Measurements from ENCODE around the gene ANKS1A.

The ANKS1A gene

DNA sequence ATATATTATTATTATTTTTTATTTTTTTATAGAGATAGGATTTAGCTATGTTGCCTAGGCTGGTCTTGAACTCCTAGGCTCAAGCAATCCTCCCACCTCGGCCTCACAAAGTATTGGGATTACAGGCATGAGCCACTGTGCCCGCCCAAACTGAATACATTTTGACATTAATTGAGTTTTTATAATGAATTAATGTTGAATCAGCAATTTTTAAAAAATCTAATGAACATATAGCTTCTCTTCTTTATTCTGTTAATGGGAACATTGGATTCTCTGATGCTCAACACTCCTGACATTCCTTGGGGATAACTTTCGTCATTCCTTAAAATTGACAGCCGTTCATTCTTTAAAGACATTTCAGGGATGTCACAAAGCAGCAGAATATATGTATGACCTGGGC is 52.4 kb downstream of the ANKS1A start:
- Histone ChIP-seq H3K4me3 (ENCODE audit: low read depth, low read length) (no peak overlapping the region), H3K36me3 (ENCODE audit: control insufficient read depth in 2 of 2, insufficient read depth in 1 of 2, low read length in 2 of 2) (no peaks in the 10 kb centered on the region), H3K4me1 (ENCODE audit: control insufficient read depth, insufficient read depth, low read length) (no peaks in the 10 kb centered on the region), H3K9me3 (ENCODE audit: control insufficient read depth, insufficient read depth, low read depth, low read length) (no peaks in the 10 kb centered on the region), H3K27ac (ENCODE audit: extremely low read depth, low read depth, low read length) (no peak overlapping the region)
- ChIA-PET CTCF (interaction anchor here (0.9 to 1.2 kb wide), 3 partner anchors 13 to 128 kb away, joined by 3 to 10 read pairs (median 3); no protein-coding TSS in a partner anchor), POLR2A (no interaction called here)
- no peak for TF ChIP-seq ZNF169 (tag by site-specific recombination; IDR thresholded peaks at IDR 0.05)
- no peak for TF ChIP-seq ZNF391 (tag by site-specific recombination; IDR thresholded peaks at IDR 0.05; ENCODE audit: borderline replicate concordance, low read depth)
- TF ChIP-seq, protein P1, sequence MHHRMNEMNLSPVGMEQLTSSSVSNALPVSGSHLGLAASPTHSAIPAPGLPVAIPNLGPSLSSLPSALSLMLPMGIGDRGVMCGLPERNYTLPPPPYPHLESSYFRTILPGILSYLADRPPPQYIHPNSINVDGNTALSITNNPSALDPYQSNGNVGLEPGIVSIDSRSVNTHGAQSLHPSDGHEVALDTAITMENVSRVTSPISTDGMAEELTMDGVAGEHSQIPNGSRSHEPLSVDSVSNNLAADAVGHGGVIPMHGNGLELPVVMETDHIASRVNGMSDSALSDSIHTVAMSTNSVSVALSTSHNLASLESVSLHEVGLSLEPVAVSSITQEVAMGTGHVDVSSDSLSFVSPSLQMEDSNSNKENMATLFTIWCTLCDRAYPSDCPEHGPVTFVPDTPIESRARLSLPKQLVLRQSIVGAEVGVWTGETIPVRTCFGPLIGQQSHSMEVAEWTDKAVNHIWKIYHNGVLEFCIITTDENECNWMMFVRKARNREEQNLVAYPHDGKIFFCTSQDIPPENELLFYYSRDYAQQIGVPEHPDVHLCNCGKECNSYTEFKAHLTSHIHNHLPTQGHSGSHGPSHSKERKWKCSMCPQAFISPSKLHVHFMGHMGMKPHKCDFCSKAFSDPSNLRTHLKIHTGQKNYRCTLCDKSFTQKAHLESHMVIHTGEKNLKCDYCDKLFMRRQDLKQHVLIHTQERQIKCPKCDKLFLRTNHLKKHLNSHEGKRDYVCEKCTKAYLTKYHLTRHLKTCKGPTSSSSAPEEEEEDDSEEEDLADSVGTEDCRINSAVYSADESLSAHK (tag by site-specific recombination; IDR thresholded peaks at IDR 0.05), result no peak
- TF ChIP-seq, protein P2, sequence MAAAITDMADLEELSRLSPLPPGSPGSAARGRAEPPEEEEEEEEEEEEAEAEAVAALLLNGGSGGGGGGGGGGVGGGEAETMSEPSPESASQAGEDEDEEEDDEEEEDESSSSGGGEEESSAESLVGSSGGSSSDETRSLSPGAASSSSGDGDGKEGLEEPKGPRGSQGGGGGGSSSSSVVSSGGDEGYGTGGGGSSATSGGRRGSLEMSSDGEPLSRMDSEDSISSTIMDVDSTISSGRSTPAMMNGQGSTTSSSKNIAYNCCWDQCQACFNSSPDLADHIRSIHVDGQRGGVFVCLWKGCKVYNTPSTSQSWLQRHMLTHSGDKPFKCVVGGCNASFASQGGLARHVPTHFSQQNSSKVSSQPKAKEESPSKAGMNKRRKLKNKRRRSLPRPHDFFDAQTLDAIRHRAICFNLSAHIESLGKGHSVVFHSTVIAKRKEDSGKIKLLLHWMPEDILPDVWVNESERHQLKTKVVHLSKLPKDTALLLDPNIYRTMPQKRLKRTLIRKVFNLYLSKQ (tag by site-specific recombination; IDR thresholded peaks at IDR 0.05; ENCODE audit: borderline replicate concordance), result no peak
- TF ChIP-seq ZNF140 (tag by site-specific recombination; IDR thresholded peaks at IDR 0.05), result no peak
- TF ChIP-seq ZNF23 (tag by site-specific recombination; IDR thresholded peaks at IDR 0.05; ENCODE audit: borderline replicate concordance), result no peak
- TF ChIP-seq ZNF837 (tag by site-specific recombination; IDR thresholded peaks at IDR 0.05), result no peak
- TF ChIP-seq ZNF416 (tag by site-specific recombination; IDR thresholded peaks at IDR 0.05), result no peak
- TF ChIP-seq ZNF701 (tag by site-specific recombination; IDR thresholded peaks at IDR 0.05), result no peak
- no peak for TF ChIP-seq EGR2 (tag by site-specific recombination; IDR thresholded peaks at IDR 0.05; ENCODE audit: low read depth)
- no peak for TF ChIP-seq ZNF610 (tag by site-specific recombination; IDR thresholded peaks at IDR 0.05; ENCODE audit: borderline replicate concordance)
- no peak for TF ChIP-seq ZNF529 (tag by site-specific recombination; IDR thresholded peaks at IDR 0.05; ENCODE audit: insufficient replicate concordance)
- TF ChIP-seq ZNF660 (tag by site-specific recombination; IDR thresholded peaks at IDR 0.05), result no peak
- TF ChIP-seq ZNF223 (tag by site-specific recombination; IDR thresholded peaks at IDR 0.05), result no peak
- TF ChIP-seq ZBTB20 (tag by site-specific recombination; IDR thresholded peaks at IDR 0.05), result no peak
- TF ChIP-seq KLF1 (tag by site-specific recombination; IDR thresholded peaks at IDR 0.05), result no peak

- TF ChIP-seq ZNF677 (tag by site-specific recombination; IDR thresholded peaks at IDR 0.05) (no peak), BCL6B (tag by site-specific recombination; IDR thresholded peaks at IDR 0.05) (no peak), ZNF560 (tag by site-specific recombination; IDR thresholded peaks at IDR 0.05; ENCODE audit: borderline replicate concordance) (no peak), ZFP37 (tag by site-specific recombination; IDR thresholded peaks at IDR 0.05) (no peak), ZNF37A (tag by site-specific recombination; IDR thresholded peaks at IDR 0.05) (no peak), ZNF837 (tag by site-specific recombination; IDR thresholded peaks at IDR 0.05) (no peak), ZNF19 (tag by site-specific recombination; IDR thresholded peaks at IDR 0.05; ENCODE audit: low read depth) (no peak), ZNF423 (tag by site-specific recombination; IDR thresholded peaks at IDR 0.05) (no peak), YY1 (tag by site-specific recombination; IDR thresholded peaks at IDR 0.05) (no peak), ZNF146 (tag by site-specific recombination; IDR thresholded peaks at IDR 0.05) (no peak), ZNF2 (tag by site-specific recombination; IDR thresholded peaks at IDR 0.05) (no peak), IKZF3 (tag by site-specific recombination; IDR thresholded peaks at IDR 0.05) (no peak), ZFP3 (tag by site-specific recombination; IDR thresholded peaks at IDR 0.05; ENCODE audit: low read depth) (no peak)
- TF ChIP-seq, protein P3, sequence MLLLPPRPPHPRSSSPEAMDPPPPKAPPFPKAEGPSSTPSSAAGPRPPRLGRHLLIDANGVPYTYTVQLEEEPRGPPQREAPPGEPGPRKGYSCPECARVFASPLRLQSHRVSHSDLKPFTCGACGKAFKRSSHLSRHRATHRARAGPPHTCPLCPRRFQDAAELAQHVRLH (tag by site-specific recombination; IDR thresholded peaks at IDR 0.05), result no peak
- TF ChIP-seq, protein P4, sequence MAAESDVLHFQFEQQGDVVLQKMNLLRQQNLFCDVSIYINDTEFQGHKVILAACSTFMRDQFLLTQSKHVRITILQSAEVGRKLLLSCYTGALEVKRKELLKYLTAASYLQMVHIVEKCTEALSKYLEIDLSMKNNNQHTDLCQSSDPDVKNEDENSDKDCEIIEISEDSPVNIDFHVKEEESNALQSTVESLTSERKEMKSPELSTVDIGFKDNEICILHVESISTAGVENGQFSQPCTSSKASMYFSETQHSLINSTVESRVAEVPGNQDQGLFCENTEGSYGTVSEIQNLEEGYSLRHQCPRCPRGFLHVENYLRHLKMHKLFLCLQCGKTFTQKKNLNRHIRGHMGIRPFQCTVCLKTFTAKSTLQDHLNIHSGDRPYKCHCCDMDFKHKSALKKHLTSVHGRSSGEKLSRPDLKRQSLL (tag by site-specific recombination; IDR thresholded peaks at IDR 0.05), result no peak
- no peak overlapping the region for H3K4me3 ChIP-seq (ENCODE audit: low read depth, low read length)
- H3K36me3 ChIP-seq (ENCODE audit: control insufficient read depth in 2 of 2, insufficient read depth in 1 of 2, low read length in 2 of 2), result no peaks in the 10 kb centered on the region
- POLR2A ChIA-PET, result no interaction called here
- no peaks in the 10 kb centered on the region for H3K9me3 ChIP-seq (ENCODE audit: control insufficient read depth, insufficient read depth, low read depth, low read length)
- no peaks in the 10 kb centered on the region for H3K4me1 ChIP-seq (ENCODE audit: control insufficient read depth, insufficient read depth, low read length)
- CTCF ChIA-PET, result interaction anchor here (1.8 kb wide), 1 partner anchor 28 kb away, joined by 4 read pairs; no protein-coding TSS in a partner anchor
- H3K27ac ChIP-seq (ENCODE audit: extremely low read depth, low read depth, low read length), result no peak overlapping the region
Observed at GRCh38 chr6:34945317-34945716, 56.3 kb downstream of the ANKS1A start.

Measured in HEK293 (cell line).